HG03432 (cell line): ENCODE results near the gene ARHGEF37.
"Not testable (repeated sequence)": the region's sequence is repeated elsewhere in the genome, so short reads cannot be mapped to it uniquely, and the experiment has no call there.

Source experiments
- ATAC-seq: cut with Tn5 transposase; IDR thresholded peaks from one replicate; pipeline ENCODE4 v1.9.1; 2021; ENCODE audit warnings: mild to moderate bottlenecking, moderate library complexity; ENCODE audit not compliant: unreplicated experiment

ARHGEF37 gene

GRCh38 chr5:149669273-149669672, 88.0 kb downstream of the ARHGEF37 start:
- not testable (repeated sequence) for ATAC-seq

- ATAC-seq: no peak
Measured at GRCh38 chr5:149671544-149671943, 90.2 kb downstream of the ARHGEF37 start.

- ATAC-seq: no peak
Measured at GRCh38 chr5:149672701-149673476, 91.6 kb downstream of the ARHGEF37 start.

- ATAC-seq: peak; percentile 57
Measured at GRCh38 chr5:149674686-149675085, 93.4 kb downstream of the ARHGEF37 start.

GRCh38 chr5:149675610-149676201, 94.4 kb downstream of the ARHGEF37 start:
- no peak for ATAC-seq

GRCh38 chr5:149677731-149678130, 96.4 kb downstream of the ARHGEF37 start:
- ATAC-seq: no peak

GRCh38 chr5:149679876-149680809, 98.8 kb downstream of the ARHGEF37 start:
- ATAC-seq: peak; percentile 50

- ATAC-seq: peak; percentile 99
Measured at GRCh38 chr5:149680810-149681221, 99.5 kb downstream of the ARHGEF37 start.

GRCh38 chr5:149681252-149681651, 100.0 kb downstream of the ARHGEF37 start:
- no peak for ATAC-seq

- no peak for ATAC-seq
Measured at GRCh38 chr5:149681922-149682321, 100.6 kb downstream of the ARHGEF37 start.

- no peak for ATAC-seq
Measured at GRCh38 chr5:149682532-149683075, 101.3 kb downstream of the ARHGEF37 start.

- no peak for ATAC-seq
Measured at GRCh38 chr5:149683964-149684363, 102.7 kb downstream of the ARHGEF37 start.

GRCh38 chr5:149684371-149684770, 103.1 kb downstream of the ARHGEF37 start:
- no peak for ATAC-seq
